ENCODE data around the gene INPP4A.

DNA sequence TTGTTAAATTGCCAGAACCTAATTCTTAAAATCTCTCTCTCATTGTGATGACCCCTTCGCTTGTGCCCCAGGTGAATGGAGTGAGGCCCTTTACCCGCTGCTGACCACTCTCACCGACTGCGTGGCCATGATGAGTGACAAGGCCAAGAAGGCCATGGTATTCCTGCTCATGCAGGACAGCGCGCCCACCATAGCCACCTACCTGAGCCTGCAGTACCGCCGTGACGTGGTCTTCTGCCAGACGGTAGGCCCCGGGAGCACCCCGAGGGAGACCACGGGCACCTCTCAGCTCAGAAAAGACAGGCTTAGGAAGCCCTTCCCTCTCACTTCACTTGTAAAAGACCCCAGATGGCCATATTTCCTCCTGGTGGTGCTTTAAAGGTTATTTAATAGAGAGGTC is 118.7 kb downstream of the INPP4A start:
- TF ChIP-seq, protein P1, sequence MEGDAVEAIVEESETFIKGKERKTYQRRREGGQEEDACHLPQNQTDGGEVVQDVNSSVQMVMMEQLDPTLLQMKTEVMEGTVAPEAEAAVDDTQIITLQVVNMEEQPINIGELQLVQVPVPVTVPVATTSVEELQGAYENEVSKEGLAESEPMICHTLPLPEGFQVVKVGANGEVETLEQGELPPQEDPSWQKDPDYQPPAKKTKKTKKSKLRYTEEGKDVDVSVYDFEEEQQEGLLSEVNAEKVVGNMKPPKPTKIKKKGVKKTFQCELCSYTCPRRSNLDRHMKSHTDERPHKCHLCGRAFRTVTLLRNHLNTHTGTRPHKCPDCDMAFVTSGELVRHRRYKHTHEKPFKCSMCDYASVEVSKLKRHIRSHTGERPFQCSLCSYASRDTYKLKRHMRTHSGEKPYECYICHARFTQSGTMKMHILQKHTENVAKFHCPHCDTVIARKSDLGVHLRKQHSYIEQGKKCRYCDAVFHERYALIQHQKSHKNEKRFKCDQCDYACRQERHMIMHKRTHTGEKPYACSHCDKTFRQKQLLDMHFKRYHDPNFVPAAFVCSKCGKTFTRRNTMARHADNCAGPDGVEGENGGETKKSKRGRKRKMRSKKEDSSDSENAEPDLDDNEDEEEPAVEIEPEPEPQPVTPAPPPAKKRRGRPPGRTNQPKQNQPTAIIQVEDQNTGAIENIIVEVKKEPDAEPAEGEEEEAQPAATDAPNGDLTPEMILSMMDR (IDR thresholded peaks at IDR 0.05) = no peak
- no peak for TF ChIP-seq POLR2A (IDR thresholded peaks at IDR 0.05)

Measured in esophagus squamous epithelium (tissue), 4 donors.